Colonic mucosa (tissue), 4 donors: ENCODE data around the gene TUBB1. TPM values are rescaled to one million over a fixed set of nuclear protein-coding genes. Genes with fewer than 3 reads are reported as not detected.
"Not testable (repeated sequence)": the region's sequence is repeated elsewhere in the genome, so short reads cannot be mapped to it uniquely, and the experiment has no call there.

Experiments
- DNase-seq: peaks from one replicate; pipeline ENCODE4 v3.0.0-alpha.2; 2020
- H3K27ac ChIP-seq: fragments of 200-600 bp; one replicate; pipeline ENCODE4 v1.8.0; 2021
- H3K27me3 ChIP-seq: fragments of 200-600 bp; one replicate; pipeline ENCODE4 v1.8.0; 2021
- H3K36me3 ChIP-seq: fragments of 200-600 bp; one replicate; pipeline ENCODE4 v1.8.0; 2021
- H3K4me1 ChIP-seq: fragments of 200-600 bp; one replicate; pipeline ENCODE4 v1.8.0; 2021; ENCODE audit warnings: mild to moderate bottlenecking
- H3K4me3 ChIP-seq: fragments of 200-600 bp; one replicate; pipeline ENCODE4 v1.8.0; 2021
- H3K9ac ChIP-seq, 2 donors: one replicate each; pipeline ENCODE4 v1.7.0; 2013; ENCODE audit warnings: control low read depth in 2 of 2, low read depth in 2 of 2, low read length in 2 of 2
- H3K9me3 ChIP-seq: fragments of 200-600 bp; one replicate; pipeline ENCODE4 v1.8.0; 2021
- CTCF ChIP-seq: fragments of 200-600 bp; IDR thresholded peaks from one replicate; pipeline ENCODE4 v1.8.0; 2022; ENCODE audit warnings: antibody characterized with exemption, mild to moderate bottlenecking
- intact Hi-C: fragments of 100-400 bp; cut with DNase I; formaldehyde crosslinking; loops from one replicate; pipeline ENCODE4 v1.14.1; 2022
- total RNA-seq, 2 donors: library from RNA; stranded (reverse); fragmentation: NEBNext Ultra II Directional in 1 of 2; extraction: Animal tissue kit (Norgen Biotek cat#: 25700) in 1 of 2; gene quantifications; one replicate each; pipeline ENCODE4 v1.2.1, GENCODE V29; 2021
- donor health status: healthy.
- donor health status: DM: no; HTN: no; CAD: no.
- donor health status: DM: no; HTN: no; CAD: no.

Gene TUBB1
- total RNA-seq, 2 donors from 2014 or later: not detected

- H3K36me3 ChIP-seq: no peaks in the 10 kb centered on the region
- TF ChIP-seq CTCF: no peak
- peak overlapping the region; percentile 89 for H3K4me3 ChIP-seq
- H3K9me3 ChIP-seq: no peaks in the 10 kb centered on the region
- peaks cover 14% of the 10 kb centered on the region for H3K4me1 ChIP-seq
- H3K27ac ChIP-seq: peak overlapping the region; percentile 81
- H3K9ac ChIP-seq: peak overlapping the region; percentile 68 to 80
- peak; percentile 45 for DNase-seq
- intact Hi-C loops: no loop called here
- H3K27me3 ChIP-seq: no peaks in the 10 kb centered on the region
Observed at GRCh38 chr20:59007665-59008511, 11.3 kb upstream of the TUBB1 start.

- no peak overlapping the region for H3K27ac ChIP-seq
- peaks cover 14% of the 10 kb centered on the region for H3K4me1 ChIP-seq
- no peaks in the 10 kb centered on the region for H3K36me3 ChIP-seq
- TF ChIP-seq CTCF: no peak
- no peak overlapping the region for H3K9ac ChIP-seq
- no peak overlapping the region for H3K4me3 ChIP-seq
- intact Hi-C loops: no loop called here
- DNase-seq: no peak
- no peaks in the 10 kb centered on the region for H3K9me3 ChIP-seq
- H3K27me3 ChIP-seq: no peaks in the 10 kb centered on the region
Observed at GRCh38 chr20:59008715-59009336, 10.4 kb upstream of the TUBB1 start.

GRCh38 chr20:59010321-59010994, 8.8 kb upstream of the TUBB1 start:
- Histone ChIP-seq H3K4me1 (peaks cover 11% of the 10 kb centered on the region), H3K27ac (no peak overlapping the region), H3K36me3 (no peaks in the 10 kb centered on the region), H3K27me3 (no peaks in the 10 kb centered on the region), H3K4me3 (no peak overlapping the region), H3K9ac (peak overlapping the region in 1 of 2 donors; percentile 47), H3K9me3 (no peaks in the 10 kb centered on the region)
- intact Hi-C loops: no loop called here
- peak; percentile 72 for DNase-seq
- TF ChIP-seq CTCF: no peak

- Histone ChIP-seq H3K4me3 (no peak overlapping the region), H3K4me1 (peaks cover 3% of the 10 kb centered on the region), H3K36me3 (no peaks in the 10 kb centered on the region), H3K9me3 (no peaks in the 10 kb centered on the region), H3K27me3 (no peaks in the 10 kb centered on the region), H3K9ac (no peak overlapping the region), H3K27ac (no peak overlapping the region)
- intact Hi-C loops: no loop called here
- DNase-seq: no peak
- TF ChIP-seq CTCF: no peak
Observed at GRCh38 chr20:59010995-59011873, 8.0 kb upstream of the TUBB1 start.

GRCh38 chr20:59011874-59012157, 7.4 kb upstream of the TUBB1 start:
- H3K9me3 ChIP-seq, H3K4me1 ChIP-seq, H3K36me3 ChIP-seq, intact Hi-C loops, H3K27me3 ChIP-seq, DNase-seq, H3K4me3 ChIP-seq, H3K27ac ChIP-seq, H3K9ac ChIP-seq: not testable (repeated sequence)
